Activated CD4-positive, alpha-beta T cell treated with anti-CD3 and anti-CD28 coated beads, Interleukin-2, amount 50 U/mL, for 48 hours (primary cell): Measurements from ENCODE around the gene ARL17A.
"Not testable (repeated sequence)": the region's sequence is repeated elsewhere in the genome, so short reads cannot be mapped to it uniquely, and the experiment has no call there.

Source experiments
- DNase-seq, 2 experiments: peaks; one replicate each; pipeline ENCODE4 v3.0.0-alpha.2; 2020

The ARL17A gene

DNA sequence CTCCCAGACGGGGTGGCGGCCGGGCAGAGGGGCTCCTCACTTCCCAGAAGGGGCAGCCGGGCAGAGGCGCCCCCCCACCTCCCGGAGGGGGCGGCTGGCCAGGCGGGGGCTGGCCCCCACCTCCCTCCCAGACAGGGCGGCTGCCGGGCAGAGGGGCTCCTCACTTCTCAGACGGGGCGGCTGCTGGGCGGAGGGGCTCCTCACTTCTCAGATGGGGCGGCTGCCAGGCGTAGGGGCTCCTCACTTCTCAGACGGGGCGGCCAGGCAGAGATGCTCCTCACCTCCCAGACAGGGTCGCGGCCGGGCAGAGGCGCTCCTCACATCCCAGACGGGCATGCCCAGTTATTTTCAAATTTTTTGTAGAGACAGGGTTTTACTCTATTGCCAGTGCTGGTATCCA is 44.8 kb downstream of the ARL17A start:
- DNase-seq: not testable (repeated sequence)

DNA sequence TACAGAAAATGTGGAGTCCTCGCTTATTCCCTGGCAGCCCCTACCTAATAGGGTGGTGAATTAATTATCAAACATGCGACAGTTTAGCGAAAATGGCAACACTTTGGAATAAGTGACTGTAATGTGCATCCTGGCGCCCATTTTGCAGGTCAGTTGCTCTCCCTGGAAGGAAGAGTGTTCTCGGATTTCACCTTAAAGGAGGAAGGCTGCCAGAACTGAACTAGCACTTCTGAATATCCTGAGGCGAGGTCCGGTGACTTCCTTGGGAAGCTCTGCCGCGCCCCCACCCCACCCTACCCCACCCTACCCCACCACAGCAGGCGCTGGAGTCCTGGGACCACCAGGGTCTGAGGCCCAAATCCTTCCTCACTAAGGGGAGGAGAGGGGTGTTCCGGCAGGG is 67.3 kb downstream of the ARL17A start, which contains the start of gene LRRC37A2:
LRRC37A2 (plus strand) TSS at position 301 of the 400 bp plus-strand sequence. CDS start 245 bp downstream, outside the sequence.
- not testable (repeated sequence) for DNase-seq

DNA sequence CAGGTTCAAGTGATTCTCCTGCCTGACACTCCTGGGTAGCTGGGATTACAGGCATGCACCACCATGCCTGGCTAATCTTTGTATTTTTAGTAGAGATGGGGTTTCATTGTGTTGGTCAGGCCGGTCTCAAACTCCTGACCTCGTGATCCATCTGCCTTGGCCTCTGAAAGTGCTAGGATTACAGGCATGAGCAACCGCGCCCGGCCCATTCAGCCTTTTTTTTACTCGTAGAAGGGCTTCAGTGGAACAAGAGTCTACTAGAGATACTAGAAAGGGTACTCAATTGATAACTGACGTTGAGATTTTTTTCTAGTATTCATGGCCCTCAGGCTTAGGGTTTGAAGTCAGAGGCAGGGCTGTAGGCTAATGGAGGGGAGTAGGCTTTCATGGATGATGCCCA is 73.6 kb downstream of the ARL17A start:
- DNase-seq: not testable (repeated sequence)

DNA sequence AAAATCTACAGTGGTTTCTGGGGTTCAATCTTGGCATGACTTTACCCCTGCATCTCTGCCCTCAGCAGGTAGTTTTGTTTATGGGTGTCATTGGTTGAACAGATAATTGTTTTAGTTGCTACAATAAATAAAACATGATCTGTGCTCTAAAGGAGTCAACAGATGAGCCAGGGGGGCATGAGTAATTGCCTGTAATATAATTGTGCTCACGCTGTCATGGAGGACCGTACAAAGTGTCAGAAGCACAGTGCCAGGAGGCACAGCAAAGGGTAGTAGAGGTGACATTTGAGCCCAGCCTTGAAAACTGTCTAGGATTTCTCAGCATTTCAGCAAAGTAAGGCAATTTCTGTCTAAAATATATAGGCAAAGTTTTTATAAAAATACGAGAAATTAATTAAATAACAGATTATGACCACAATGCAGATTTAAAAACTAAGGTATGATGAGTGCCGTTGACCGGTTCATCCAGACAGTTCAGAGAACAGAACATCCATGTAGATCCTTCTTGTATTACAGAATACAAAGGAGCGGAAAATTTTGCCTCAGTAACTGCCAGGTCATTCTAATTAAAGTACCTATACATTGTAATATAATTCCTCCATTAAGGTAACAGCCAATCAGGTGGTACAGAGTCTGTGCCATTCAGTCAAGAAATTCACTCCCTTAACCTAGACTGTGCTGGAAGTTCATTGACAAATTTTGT is 79.9 kb downstream of the ARL17A start:
- DNase-seq: not testable (repeated sequence)

DNA sequence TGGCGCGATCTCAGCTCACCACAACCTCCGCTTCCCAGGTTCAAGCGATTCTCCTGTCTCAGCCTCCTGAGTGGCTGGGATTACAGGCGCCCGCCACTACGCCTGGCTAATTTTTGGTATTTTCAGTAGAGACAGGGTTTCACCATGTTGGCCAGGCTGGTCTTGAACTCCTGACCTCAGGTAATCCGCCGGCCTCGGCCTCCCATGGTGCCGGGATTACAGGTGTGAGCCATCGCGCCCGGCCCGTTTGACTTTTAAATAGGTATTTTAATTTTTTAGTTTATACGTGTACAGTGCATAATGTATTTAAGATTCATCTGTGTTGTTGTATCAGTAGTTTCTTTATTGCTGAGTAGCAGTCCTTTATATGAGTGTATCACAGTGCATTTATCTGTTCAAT is 87.5 kb downstream of the ARL17A start:
- DNase-seq: not testable (repeated sequence)

DNA sequence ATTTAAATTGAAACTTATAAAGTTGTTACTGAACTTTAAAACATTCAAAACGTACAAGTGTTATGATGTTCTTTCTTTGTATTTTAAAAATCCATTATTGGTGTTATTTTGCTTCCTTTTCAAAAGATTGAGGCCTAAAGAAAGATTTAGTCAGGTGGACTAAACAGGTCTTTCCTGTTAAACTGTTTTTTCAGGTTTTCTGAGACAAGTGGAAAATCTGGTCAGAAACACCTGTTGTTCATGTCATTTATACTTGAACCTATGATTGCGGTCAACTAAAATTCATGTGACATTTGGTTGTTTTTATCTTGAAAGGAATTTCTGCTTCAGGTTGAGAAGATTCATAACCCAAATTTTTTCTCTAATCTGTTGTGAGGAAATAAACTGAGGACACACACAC is 98.2 kb downstream of the ARL17A start:
- DNase-seq: not testable (repeated sequence)

DNA sequence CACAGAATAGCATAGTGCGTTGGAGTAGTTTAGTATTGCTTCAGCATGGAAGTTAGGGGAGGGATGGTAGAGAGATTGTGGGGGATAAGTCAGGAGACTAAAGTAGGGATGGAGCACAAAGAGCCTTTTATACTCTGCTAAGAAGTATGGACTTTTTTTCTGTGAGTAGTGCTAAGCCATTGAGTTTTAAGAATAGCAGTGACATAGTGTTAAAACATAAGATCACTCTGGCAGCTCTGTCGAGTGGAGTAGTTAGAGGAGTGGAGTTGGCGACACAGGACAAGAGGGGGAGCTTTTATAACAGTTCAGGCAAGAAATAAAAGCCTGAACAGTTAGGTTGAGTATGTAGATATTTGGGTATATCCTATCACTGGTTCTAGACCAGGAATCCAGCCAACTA is 100.7 kb downstream of the ARL17A start:
- not testable (repeated sequence) for DNase-seq

DNA sequence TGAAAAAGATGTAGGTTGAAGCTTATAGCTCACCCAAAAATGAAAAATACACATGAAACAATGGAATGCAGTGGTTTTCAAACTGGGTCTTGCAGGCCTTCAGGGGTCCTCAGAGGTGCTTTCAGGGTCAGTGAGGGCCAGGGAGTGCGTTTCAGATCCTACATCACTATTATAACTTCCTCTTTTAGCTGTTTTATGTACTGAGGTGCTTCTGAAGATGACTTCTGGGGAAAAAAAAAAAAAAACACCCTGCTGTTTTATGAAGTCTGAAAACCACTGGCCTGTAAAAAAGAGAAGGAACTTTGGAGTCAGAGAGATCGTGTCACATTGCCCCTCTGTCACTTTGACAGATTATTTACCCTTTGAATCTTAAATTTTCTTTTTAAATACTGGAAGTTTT is 103.9 kb downstream of the ARL17A start:
- not testable (repeated sequence) for DNase-seq

DNA sequence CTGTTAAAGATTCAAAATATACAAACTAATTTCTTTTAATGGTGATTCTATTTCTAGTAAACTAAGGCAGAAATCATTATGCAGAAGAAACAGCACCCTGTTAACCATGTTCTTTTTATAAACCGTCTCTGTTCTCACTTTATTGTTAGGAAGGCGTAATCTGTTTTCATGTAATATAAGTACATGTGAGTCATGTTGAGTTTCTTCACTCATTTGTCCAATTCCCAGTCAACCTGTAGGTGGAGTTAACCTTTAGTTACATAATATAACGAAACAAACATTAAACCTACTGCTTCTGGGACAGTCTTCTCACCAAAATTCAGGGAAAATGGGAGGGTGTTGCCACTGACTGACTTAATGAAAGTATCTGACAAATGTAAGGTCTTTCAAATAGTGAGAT is 105.0 kb downstream of the ARL17A start:
- DNase-seq: not testable (repeated sequence)

DNA sequence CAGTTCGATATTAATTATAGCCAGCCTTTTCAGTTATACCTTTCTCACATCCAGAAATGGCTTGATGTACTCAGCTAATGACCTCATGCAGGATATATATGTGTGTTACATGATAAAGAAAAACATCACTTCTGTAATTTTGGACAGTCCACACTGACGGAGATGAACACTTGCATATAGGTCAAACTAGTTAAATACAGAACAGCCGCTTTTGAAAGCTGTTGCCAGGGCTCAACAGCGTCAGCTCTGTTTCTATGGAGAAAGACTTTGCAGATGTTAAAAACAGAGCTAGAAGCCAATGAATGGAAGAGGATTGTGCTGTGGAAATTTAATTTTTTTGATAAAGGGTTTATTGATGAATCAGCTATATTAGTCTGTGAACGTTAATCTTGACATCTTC is 111.9 kb downstream of the ARL17A start:
- DNase-seq: not testable (repeated sequence)
